ENCODE results near the gene RABL2B.
"Not testable (repeated sequence)": the region's sequence is repeated elsewhere in the genome, so short reads cannot be mapped to it uniquely, and the experiment has no call there.

GRCh38 chr22:50749302-50750074 lies 33.9 kb downstream of the RABL2B start:
- not testable (repeated sequence) for TF ChIP-seq POLR2AphosphoS5 (IDR thresholded peaks at IDR 0.05); EP300 (conservative IDR thresholded peaks at IDR 0.05; ENCODE audit: poor library complexity, severe bottlenecking); CTCF (IDR thresholded peaks at IDR 0.05; ENCODE audit: poor library complexity, severe bottlenecking); TAF1 (IDR thresholded peaks at IDR 0.05; ENCODE audit: low read depth)

Data from neural cell (in vitro differentiated cells).